Muscle layer of duodenum (tissue), 2 donors: ENCODE data around the gene LMLN.
A peak's percentile ranks its signal among the peaks of the same experiment; 100 is the strongest.
"Not testable (repeated sequence)": the region's sequence is repeated elsewhere in the genome, so short reads cannot be mapped to it uniquely, and the experiment has no call there.

Experiments
- H3K27ac ChIP-seq: one replicate; pipeline ENCODE4 v1.7.0; 2013; ENCODE audit warnings: mild to moderate bottlenecking, low read length
- H3K27me3 ChIP-seq: one replicate; pipeline ENCODE4 v1.7.0; 2013; ENCODE audit warnings: low read depth, mild to moderate bottlenecking, control low read depth, low read length
- H3K36me3 ChIP-seq, 2 donors: one replicate each; pipeline ENCODE4 v1.7.0; 2013; ENCODE audit warnings: low read length in 2 of 2, control low read depth in 1 of 2, mild to moderate bottlenecking in 1 of 2; ENCODE audit not compliant: insufficient read depth in 2 of 2, control insufficient read depth in 1 of 2
- H3K4me1 ChIP-seq, 2 donors: one replicate each; pipeline ENCODE4 v1.7.0; 2013; ENCODE audit warnings: low read length in 2 of 2, mild to moderate bottlenecking in 2 of 2, control low read depth in 1 of 2, moderate library complexity in 1 of 2; ENCODE audit not compliant: insufficient read depth in 2 of 2, control insufficient read depth in 1 of 2
- H3K4me3 ChIP-seq, 2 donors: one replicate each; pipeline ENCODE4 v1.7.0; 2013; ENCODE audit warnings: low read length in 2 of 2, low read depth in 1 of 2, mild to moderate bottlenecking in 1 of 2
- H3K9me3 ChIP-seq, 2 donors: one replicate each; pipeline ENCODE4 v1.7.0; 2013; ENCODE audit warnings: low read length in 2 of 2, control low read depth in 1 of 2, mild to moderate bottlenecking in 1 of 2; ENCODE audit not compliant: control insufficient read depth in 1 of 2
- donor health status: healthy.

Gene LMLN

GRCh38 chr3:197958848-197959247 lies 1.2 kb upstream of the LMLN start:
- Histone ChIP-seq H3K4me3 (peak overlapping the region; percentile 89 to 97), H3K27ac (peak overlapping the region; percentile 74), H3K4me1 (peaks cover 6 to 29% of the 10 kb centered on the region in 2 donors), H3K36me3 (peaks cover 24 to 39% of the 10 kb centered on the region in 2 donors)
- not testable (repeated sequence) for H3K27me3 ChIP-seq, H3K9me3 ChIP-seq

- Histone ChIP-seq H3K4me1 (peaks cover 6 to 26% of the 10 kb centered on the region in 2 donors), H3K36me3 (peaks cover 18 to 33% of the 10 kb centered on the region in 2 donors), H3K27me3 (no peaks in the 10 kb centered on the region), H3K4me3 (peak overlapping the region; percentile 89 to 97), H3K9me3 (no peaks in the 10 kb centered on the region), H3K27ac (peak overlapping the region; percentile 74)
Observed at GRCh38 chr3:197959500-197959890, 522 bp upstream of the LMLN start.

GRCh38 chr3:197960694-197961581 lies 921 bp downstream of the LMLN start:
- no peaks in the 10 kb centered on the region for H3K9me3 ChIP-seq
- H3K27ac ChIP-seq = peak overlapping the region; percentile 83
- peaks cover 6 to 26% of the 10 kb centered on the region in 2 donors for H3K4me1 ChIP-seq
- no peaks in the 10 kb centered on the region for H3K27me3 ChIP-seq
- peak overlapping the region; percentile 89 to 97 for H3K4me3 ChIP-seq
- peaks cover 4 to 18% of the 10 kb centered on the region in 2 donors for H3K36me3 ChIP-seq

- Histone ChIP-seq H3K4me1 (peaks cover 6 to 26% of the 10 kb centered on the region in 2 donors), H3K36me3 (peaks cover 0 to 12% of the 10 kb centered on the region in 2 donors), H3K4me3 (peak overlapping the region in 1 of 2 donors; percentile 89), H3K27me3 (no peaks in the 10 kb centered on the region), H3K9me3 (no peaks in the 10 kb centered on the region), H3K27ac (peak overlapping the region; percentile 83)
Observed at GRCh38 chr3:197961582-197961945, 1.5 kb downstream of the LMLN start.

GRCh38 chr3:197963019-197963637 lies 3.1 kb downstream of the LMLN start:
- peaks cover 0 to 4% of the 10 kb centered on the region in 2 donors for H3K9me3 ChIP-seq
- no peak overlapping the region for H3K4me3 ChIP-seq
- no peaks in the 10 kb centered on the region for H3K27me3 ChIP-seq
- H3K36me3 ChIP-seq = peaks cover 0 to 6% of the 10 kb centered on the region in 2 donors
- peaks cover 6 to 26% of the 10 kb centered on the region in 2 donors for H3K4me1 ChIP-seq
- no peak overlapping the region for H3K27ac ChIP-seq

GRCh38 chr3:197967337-197967989 lies 7.4 kb downstream of the LMLN start:
- H3K4me1 ChIP-seq, H3K9me3 ChIP-seq, H3K36me3 ChIP-seq, H3K4me3 ChIP-seq, H3K27ac ChIP-seq, H3K27me3 ChIP-seq: not testable (repeated sequence)

GRCh38 chr3:197970588-197970987 lies 10.6 kb downstream of the LMLN start:
- H3K4me1 ChIP-seq = no peaks in the 10 kb centered on the region
- H3K4me3 ChIP-seq = no peak overlapping the region
- H3K36me3 ChIP-seq = no peaks in the 10 kb centered on the region
- H3K27me3 ChIP-seq = no peaks in the 10 kb centered on the region
- H3K9me3 ChIP-seq = peaks cover 0 to 4% of the 10 kb centered on the region in 2 donors
- H3K27ac ChIP-seq = no peak overlapping the region

GRCh38 chr3:197974016-197974415 lies 14.0 kb downstream of the LMLN start:
- Histone ChIP-seq H3K36me3 (peaks cover 10 to 12% of the 10 kb centered on the region in 2 donors), H3K27me3 (no peaks in the 10 kb centered on the region), H3K4me1 (no peaks in the 10 kb centered on the region)

GRCh38 chr3:197975311-197975710 lies 15.3 kb downstream of the LMLN start:
- H3K9me3 ChIP-seq = no peaks in the 10 kb centered on the region
- no peak overlapping the region for H3K4me3 ChIP-seq

More at GRCh38 chr3:197974016-197974415, 14.0 kb downstream of the LMLN start:
- H3K27ac ChIP-seq = no peak overlapping the region
- no peaks in the 10 kb centered on the region for H3K9me3 ChIP-seq
- H3K4me3 ChIP-seq = no peak overlapping the region

GRCh38 chr3:197983076-197983475 lies 23.1 kb downstream of the LMLN start:
- Histone ChIP-seq H3K9me3 (no peaks in the 10 kb centered on the region), H3K27me3 (no peaks in the 10 kb centered on the region), H3K4me1 (no peaks in the 10 kb centered on the region), H3K27ac (no peak overlapping the region), H3K4me3 (no peak overlapping the region), H3K36me3 (peaks cover 3 to 17% of the 10 kb centered on the region in 2 donors)

More at GRCh38 chr3:197975311-197975710, 15.3 kb downstream of the LMLN start:
- Histone ChIP-seq H3K4me1 (no peaks in the 10 kb centered on the region), H3K27me3 (no peaks in the 10 kb centered on the region), H3K27ac (no peak overlapping the region), H3K36me3 (peaks cover 11 to 12% of the 10 kb centered on the region in 2 donors)

GRCh38 chr3:197989651-197990050 lies 29.6 kb downstream of the LMLN start:
- H3K36me3 ChIP-seq = peaks cover 3 to 12% of the 10 kb centered on the region in 2 donors
- no peaks in the 10 kb centered on the region for H3K4me1 ChIP-seq
- no peaks in the 10 kb centered on the region for H3K9me3 ChIP-seq
- no peak overlapping the region for H3K27ac ChIP-seq
- H3K27me3 ChIP-seq = no peaks in the 10 kb centered on the region
- no peak overlapping the region for H3K4me3 ChIP-seq
